Activated B cell treated with CpG ODN at 0.5 μM for 24 hours (primary cell): ENCODE data around the gene DCAF5. TPM values are rescaled to one million over a fixed set of nuclear protein-coding genes. Genes with fewer than 3 reads are reported as not detected.

Source experiments
- ATAC-seq: fragments of 200-7000 bp; cut with Tn5 transposase; one replicate; pipeline ENCODE4 v1.10.0; 2021; ENCODE audit warnings: low read depth, mild to moderate bottlenecking, moderate library complexity
- CTCF ChIA-PET: fragments of 350-600 bp; sonication (Branson Sonifier 250); formaldehyde crosslinking; loops from one replicate; lab custom pipeline; 2021; ENCODE audit warnings: antibody characterized with exemption; lab: Charles Lee
- POLR2A ChIA-PET: fragments of 350-600 bp; sonication (Branson Sonifier 250); formaldehyde crosslinking; loops from one replicate; lab custom pipeline; 2021; ENCODE audit warnings: antibody characterized with exemption; lab: Charles Lee
- DNase-seq: peaks from one replicate; pipeline ENCODE4 v3.0.0; 2022
- H3K27ac Mint-ChIP-seq: one replicate; pipeline ENCODE4 v1.8.0; 2020; ENCODE audit warnings: mixed read lengths
- H3K27me3 Mint-ChIP-seq: one replicate; pipeline ENCODE4 v1.8.0; 2021; ENCODE audit warnings: mixed read lengths
- H3K36me3 Mint-ChIP-seq: one replicate; pipeline ENCODE4 v1.8.0; 2021; ENCODE audit warnings: low read depth, mixed read lengths
- H3K4me1 Mint-ChIP-seq: one replicate; pipeline ENCODE4 v1.8.0; 2021; ENCODE audit warnings: mixed read lengths
- H3K4me3 Mint-ChIP-seq: one replicate; pipeline ENCODE4 v1.8.0; 2020; ENCODE audit warnings: mild to moderate bottlenecking, mixed read lengths
- H3K9me3 Mint-ChIP-seq: one replicate; pipeline ENCODE4 v1.8.0; 2020; ENCODE audit warnings: mixed read lengths
- intact Hi-C: fragments of 100-400 bp; cut with micrococcal nuclease; formaldehyde crosslinking; loops from one replicate; pipeline ENCODE4 v1.15.1; 2024
- total RNA-seq: library from RNA; stranded (reverse); gene quantifications from 2 replicates; pipeline ENCODE4 v1.2.3, GENCODE V29; 2022
- TF ChIP-seq, protein P1 (sequence below): fragments of 200-600 bp; IDR thresholded peaks from one replicate; pipeline ENCODE4 v1.8.0; 2022; ENCODE audit warnings: antibody characterized with exemption, mild to moderate bottlenecking

Gene DCAF5
- total RNA-seq, 1 donor from 2014 or later = 50.8 TPM

DNA sequence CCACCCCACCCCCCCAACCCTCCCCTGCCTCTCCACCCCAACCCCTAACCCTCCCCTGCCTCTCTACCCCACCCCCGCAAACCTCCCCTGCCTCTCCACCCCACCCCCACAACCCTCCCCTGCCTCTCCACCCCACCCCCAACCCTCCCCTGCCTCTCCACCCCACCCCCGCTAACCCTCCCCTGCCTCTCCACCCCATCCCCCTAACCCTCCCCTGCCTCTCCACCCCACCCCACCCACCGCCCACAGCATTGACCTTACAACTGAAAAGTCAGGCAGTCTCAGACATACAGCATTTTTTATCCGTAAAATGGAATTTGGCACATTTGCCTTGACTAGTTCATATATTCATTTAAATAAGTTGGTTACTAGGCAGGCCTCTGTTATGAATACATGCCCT lies 135.2 kb downstream of the DCAF5 start:
- Mint-ChIP-seq H3K36me3 (no peaks in the 10 kb centered on the region), H3K9me3 (no peaks in the 10 kb centered on the region), H3K27me3 (no peaks in the 10 kb centered on the region), H3K27ac (no peak overlapping the region), H3K4me3 (no peak overlapping the region), H3K4me1 (no peaks in the 10 kb centered on the region)
- CTCF ChIA-PET = no interaction called here
- ATAC-seq (no peak), DNase-seq (no peak)
- TF ChIP-seq, protein P1, sequence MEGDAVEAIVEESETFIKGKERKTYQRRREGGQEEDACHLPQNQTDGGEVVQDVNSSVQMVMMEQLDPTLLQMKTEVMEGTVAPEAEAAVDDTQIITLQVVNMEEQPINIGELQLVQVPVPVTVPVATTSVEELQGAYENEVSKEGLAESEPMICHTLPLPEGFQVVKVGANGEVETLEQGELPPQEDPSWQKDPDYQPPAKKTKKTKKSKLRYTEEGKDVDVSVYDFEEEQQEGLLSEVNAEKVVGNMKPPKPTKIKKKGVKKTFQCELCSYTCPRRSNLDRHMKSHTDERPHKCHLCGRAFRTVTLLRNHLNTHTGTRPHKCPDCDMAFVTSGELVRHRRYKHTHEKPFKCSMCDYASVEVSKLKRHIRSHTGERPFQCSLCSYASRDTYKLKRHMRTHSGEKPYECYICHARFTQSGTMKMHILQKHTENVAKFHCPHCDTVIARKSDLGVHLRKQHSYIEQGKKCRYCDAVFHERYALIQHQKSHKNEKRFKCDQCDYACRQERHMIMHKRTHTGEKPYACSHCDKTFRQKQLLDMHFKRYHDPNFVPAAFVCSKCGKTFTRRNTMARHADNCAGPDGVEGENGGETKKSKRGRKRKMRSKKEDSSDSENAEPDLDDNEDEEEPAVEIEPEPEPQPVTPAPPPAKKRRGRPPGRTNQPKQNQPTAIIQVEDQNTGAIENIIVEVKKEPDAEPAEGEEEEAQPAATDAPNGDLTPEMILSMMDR = no peak
- intact Hi-C loops = no loop called here
- POLR2A ChIA-PET = interaction anchor here (0.7 kb wide), 1 partner anchor 899 kb away, joined by 3 read pairs; no protein-coding TSS in a partner anchor

DNA sequence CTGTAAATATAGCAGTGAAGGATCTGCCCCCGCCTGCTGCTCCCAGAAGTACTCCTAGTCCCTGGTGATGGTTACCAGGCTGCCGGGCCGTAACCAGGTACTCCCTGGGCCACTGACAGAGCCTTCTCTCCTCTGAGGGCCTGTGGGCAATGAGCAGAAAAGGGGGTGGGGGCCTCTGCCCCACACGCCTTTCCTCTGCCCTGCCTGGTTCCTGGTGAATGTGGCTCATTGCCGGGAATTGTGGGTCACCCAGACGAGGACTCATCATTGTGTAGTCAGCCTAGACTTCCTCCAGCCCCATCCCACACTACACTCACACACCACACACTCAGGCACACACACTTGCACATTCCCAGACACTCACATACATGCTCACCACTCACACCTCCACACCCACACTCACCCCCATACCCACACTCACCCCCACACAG lies 138.1 kb downstream of the DCAF5 start:
- H3K9me3 Mint-ChIP-seq = no peaks in the 10 kb centered on the region
- DNase-seq = no peak
- no peaks in the 10 kb centered on the region for H3K27me3 Mint-ChIP-seq
- no peaks in the 10 kb centered on the region for H3K36me3 Mint-ChIP-seq
- no peak overlapping the region for H3K4me3 Mint-ChIP-seq
- TF ChIP-seq, protein P1 = no peak
- H3K4me1 Mint-ChIP-seq = no peaks in the 10 kb centered on the region
- intact Hi-C loops = no loop called here
- no peak overlapping the region for H3K27ac Mint-ChIP-seq
- CTCF ChIA-PET = no interaction called here
- ATAC-seq = no peak
- POLR2A ChIA-PET = no interaction called here

DNA sequence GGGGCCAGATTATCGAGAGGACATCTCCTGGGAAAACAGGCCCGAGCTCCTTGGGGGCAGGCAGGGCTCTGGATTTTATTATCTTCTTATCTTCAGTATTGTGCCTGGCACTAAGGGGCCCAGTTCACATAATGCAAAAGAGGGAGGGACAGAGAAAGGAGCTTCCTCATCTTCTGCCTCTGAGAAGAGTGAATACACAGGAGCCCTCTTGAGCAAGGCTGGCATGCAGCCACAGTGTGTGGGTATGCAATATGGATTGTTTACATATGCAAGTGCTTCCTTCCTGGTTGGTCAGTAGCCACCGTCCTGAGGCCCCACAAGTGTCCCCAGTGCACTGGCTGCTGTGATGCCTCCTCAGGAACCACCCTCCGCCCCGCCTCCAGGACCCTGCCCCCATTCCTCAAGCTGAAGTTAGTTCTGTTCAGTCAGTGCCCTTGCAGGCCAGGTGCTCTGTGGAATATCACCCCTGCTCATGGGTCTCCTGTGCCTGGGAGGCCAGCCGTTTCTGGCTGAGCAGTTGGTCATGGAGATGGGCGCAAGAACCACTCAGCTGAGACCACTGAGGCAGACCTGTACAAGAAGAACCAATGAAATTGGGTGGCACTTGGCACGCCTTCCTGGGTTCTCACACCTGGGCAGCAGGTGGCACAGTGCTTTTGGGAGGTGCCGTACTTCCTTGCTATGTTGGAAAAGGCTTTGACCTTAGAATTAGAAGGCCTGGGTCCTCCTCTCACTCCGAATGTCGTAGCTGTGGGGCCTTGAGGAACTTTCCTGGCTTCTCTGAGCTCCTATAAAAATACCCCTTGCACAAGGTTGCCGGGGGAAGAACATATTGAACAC lies 138.8 kb downstream of the DCAF5 start:
- no peak for DNase-seq
- ChIA-PET POLR2A (no interaction called here), CTCF (no interaction called here)
- Mint-ChIP-seq H3K9me3 (no peaks in the 10 kb centered on the region), H3K4me1 (no peaks in the 10 kb centered on the region), H3K27me3 (no peaks in the 10 kb centered on the region), H3K27ac (no peak overlapping the region), H3K36me3 (no peaks in the 10 kb centered on the region), H3K4me3 (no peak overlapping the region)
- intact Hi-C loops = no loop called here
- no peak for ATAC-seq
- TF ChIP-seq, protein P1 = no peak

DNA sequence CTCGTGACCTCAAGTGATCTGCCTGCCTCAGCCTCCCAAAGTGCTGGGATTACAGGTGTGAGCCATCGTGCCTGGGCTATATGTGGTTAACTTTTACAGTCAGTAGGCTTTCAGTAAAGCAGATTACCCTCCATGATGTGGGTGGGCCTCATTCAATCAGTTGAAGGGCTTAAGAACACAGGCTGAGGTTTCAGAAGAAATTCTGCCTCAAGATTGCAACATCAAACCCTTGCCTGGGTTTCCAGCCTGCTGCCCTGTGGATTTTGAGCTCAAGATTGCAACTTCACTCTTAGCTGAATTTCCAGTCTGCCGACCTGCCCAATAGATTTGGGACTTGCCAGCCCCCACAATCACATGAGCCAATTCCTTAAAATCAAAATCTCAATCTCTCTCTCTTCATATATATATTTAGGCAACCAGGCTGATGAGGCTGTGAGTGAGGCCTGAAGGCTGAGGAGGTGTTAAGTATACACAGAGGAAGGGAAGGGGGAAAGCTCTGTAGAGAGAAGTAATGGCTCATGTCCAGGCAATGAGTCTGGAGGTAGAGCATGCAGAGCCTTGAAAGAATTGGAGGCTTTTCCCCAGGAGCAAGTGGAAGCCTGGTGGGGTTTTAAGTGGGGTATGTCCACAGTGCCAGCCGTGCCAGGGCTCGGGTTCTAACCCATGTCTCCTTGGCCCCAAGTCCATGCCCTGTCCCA lies 140.5 kb downstream of the DCAF5 start:
- Mint-ChIP-seq H3K9me3 (no peaks in the 10 kb centered on the region), H3K27ac (no peak overlapping the region), H3K27me3 (no peaks in the 10 kb centered on the region), H3K4me3 (no peak overlapping the region), H3K4me1 (no peaks in the 10 kb centered on the region), H3K36me3 (no peaks in the 10 kb centered on the region)
- TF ChIP-seq, protein P1 = no peak
- CTCF ChIA-PET = no interaction called here
- no peak for ATAC-seq
- intact Hi-C loops = no loop called here
- POLR2A ChIA-PET = no interaction called here
- no peak for DNase-seq

DNA sequence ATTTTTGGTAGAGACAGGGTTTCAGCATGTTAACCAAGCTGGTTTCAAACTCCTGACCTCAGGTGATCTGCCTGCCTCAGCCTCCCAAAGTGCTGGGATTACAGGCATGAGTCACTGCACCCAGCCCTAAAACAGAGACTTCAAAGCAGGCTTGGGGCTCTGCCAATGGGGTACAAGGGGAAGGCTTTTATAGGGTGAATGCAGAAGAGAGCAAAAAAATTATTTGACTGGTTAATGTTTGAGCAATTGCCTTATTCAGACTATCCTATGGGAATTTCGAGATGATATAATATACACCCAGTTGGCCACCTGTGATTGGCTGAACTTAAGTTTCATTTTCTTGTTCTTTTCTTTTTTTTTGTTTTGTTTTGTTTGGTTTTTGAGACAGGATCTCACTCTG lies 142.3 kb downstream of the DCAF5 start:
- intact Hi-C loops = no loop called here
- TF ChIP-seq, protein P1 = no peak
- no peaks in the 10 kb centered on the region for H3K9me3 Mint-ChIP-seq
- CTCF ChIA-PET = no interaction called here
- H3K4me3 Mint-ChIP-seq = no peak overlapping the region
- POLR2A ChIA-PET = no interaction called here
- H3K27ac Mint-ChIP-seq = no peak overlapping the region
- DNase-seq = no peak
- H3K27me3 Mint-ChIP-seq = peaks cover 3% of the 10 kb centered on the region
- no peaks in the 10 kb centered on the region for H3K36me3 Mint-ChIP-seq
- ATAC-seq = no peak
- no peaks in the 10 kb centered on the region for H3K4me1 Mint-ChIP-seq
